ENCODE data around the gene OR2S2. TPM values are rescaled to one million over a fixed set of nuclear protein-coding genes. Genes with fewer than 3 reads are reported as not detected.
"Not testable (repeated sequence)": the region's sequence is repeated elsewhere in the genome, so short reads cannot be mapped to it uniquely, and the experiment has no call there.

Gene OR2S2
- total RNA-seq, 1 experiment from 2014 or later, result not detected

DNA sequence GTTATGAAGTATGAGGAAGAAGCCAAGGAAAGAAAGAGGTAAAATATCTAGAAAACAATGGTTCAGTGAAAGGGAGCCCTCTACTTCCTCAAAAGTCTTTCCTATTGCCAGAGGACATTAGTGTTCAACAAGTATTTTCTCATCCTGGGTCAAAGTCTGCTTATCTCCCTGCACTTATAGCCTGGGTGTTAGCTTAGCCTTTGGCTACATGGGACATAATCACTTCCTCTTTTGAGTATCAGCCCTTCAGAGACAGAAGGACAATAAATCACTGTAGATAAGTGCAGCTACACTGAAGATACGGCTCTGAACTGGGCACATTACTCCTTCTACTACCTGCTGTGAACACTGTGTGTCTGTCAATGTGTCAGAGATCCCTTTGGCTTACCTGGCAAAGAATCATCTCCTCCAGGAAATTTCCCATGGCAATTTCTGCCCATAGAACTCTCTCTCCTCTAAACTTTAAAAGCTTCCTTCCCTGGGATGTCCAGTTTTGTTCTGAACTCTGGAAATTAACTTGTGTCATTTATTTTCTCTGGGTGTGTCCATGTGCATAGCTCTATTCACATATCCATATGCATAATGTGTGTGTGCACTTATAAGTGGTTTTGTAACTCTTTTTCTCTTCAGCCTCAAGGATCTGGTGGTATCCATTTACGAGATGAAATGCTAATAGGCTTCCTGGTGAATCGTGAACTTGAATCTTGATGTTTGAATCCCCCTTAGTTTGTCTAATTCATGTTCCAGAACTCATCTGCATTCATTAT, 48.8 kb upstream of the OR2S2 start:
- no peaks in the 10 kb centered on the region for H3K9me3 ChIP-seq (ENCODE audit: low read length)
- no peaks in the 10 kb centered on the region for H3F3A ChIP-seq (ENCODE audit: low read length, unreplicated experiment)
- DNase-seq (no peak), ATAC-seq (no peak)
- no peaks in the 10 kb centered on the region for H3K9me2 ChIP-seq (replicated peaks; ENCODE audit: low read length)
- H4K20me1 ChIP-seq (ENCODE audit: low read length), result no peaks in the 10 kb centered on the region
- peaks cover 2% of the 10 kb centered on the region; the same call in 1 of the 2 replicates for H3K36me3 ChIP-seq (ENCODE audit: low read depth, low read length)
- no peaks in the 10 kb centered on the region for H3K4me1 ChIP-seq (ENCODE audit: insufficient read depth, low read length)
- ChIA-PET POLR2A (ENCODE audit: unreplicated experiment) (interaction anchor here (0.7 kb wide), 2 partner anchors 23 to 1940 kb away, joined by 3 to 4 read pairs; no protein-coding TSS in a partner anchor), CTCF (interaction anchor here (1.1 kb wide), 1 partner anchor 101 kb away, joined by 3 read pairs; no protein-coding TSS in a partner anchor)
- H2AFZ ChIP-seq (ENCODE audit: low read length), result no peak overlapping the region
- no peaks in the 10 kb centered on the region for H3K27me3 ChIP-seq (ENCODE audit: low read length)
- no TSS peak for BruUV-seq (replicated peaks)
- no peak overlapping the region for H3K27ac ChIP-seq (ENCODE audit: low read length)
- H3K9ac ChIP-seq (ENCODE audit: low read length), result no peak overlapping the region
- no peaks in the 10 kb centered on the region for H3K79me2 ChIP-seq (ENCODE audit: low read length)
- no peak overlapping the region for H3K4me2 ChIP-seq (ENCODE audit: low read length)
- H3K4me3 ChIP-seq (ENCODE audit: low read length), result no peak overlapping the region
- no peak for TF ChIP-seq EZH2phosphoT487 (IDR thresholded peaks at IDR 0.05; ENCODE audit: borderline replicate concordance, low read length)
- intact Hi-C loops (cut with micrococcal nuclease), result loop anchor here (5.0 kb wide), 1 partner anchor 106 kb away; no protein-coding TSS in a partner anchor

DNA sequence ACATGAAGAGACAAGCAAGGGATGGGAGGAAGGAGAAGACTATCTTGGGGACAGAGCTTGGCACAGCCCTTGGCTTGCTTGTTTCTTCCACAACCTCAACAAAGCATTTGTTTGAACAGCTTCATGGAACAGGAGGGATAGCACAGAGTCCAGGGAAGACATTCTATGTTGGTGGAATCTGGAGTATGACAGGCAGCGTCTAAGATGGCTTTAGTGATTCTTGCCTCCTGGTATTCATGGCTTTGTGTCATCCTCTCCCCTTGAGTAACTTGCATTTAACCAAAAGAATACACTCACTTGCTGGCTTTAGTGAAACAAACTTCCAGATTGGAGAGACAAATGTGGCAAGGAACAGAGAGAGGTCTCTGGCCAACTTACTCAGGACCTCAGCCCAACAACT, 47.9 kb upstream of the OR2S2 start:
- ATAC-seq, result no peak
- no peak overlapping the region for H3K4me2 ChIP-seq (ENCODE audit: low read length)
- TF ChIP-seq EZH2 (IDR thresholded peaks at IDR 0.05; ENCODE audit: low read length, unreplicated experiment) (no peak), EZH2phosphoT487 (IDR thresholded peaks at IDR 0.05; ENCODE audit: borderline replicate concordance, low read length) (no peak)
- TF ChIP-seq, protein P1, sequence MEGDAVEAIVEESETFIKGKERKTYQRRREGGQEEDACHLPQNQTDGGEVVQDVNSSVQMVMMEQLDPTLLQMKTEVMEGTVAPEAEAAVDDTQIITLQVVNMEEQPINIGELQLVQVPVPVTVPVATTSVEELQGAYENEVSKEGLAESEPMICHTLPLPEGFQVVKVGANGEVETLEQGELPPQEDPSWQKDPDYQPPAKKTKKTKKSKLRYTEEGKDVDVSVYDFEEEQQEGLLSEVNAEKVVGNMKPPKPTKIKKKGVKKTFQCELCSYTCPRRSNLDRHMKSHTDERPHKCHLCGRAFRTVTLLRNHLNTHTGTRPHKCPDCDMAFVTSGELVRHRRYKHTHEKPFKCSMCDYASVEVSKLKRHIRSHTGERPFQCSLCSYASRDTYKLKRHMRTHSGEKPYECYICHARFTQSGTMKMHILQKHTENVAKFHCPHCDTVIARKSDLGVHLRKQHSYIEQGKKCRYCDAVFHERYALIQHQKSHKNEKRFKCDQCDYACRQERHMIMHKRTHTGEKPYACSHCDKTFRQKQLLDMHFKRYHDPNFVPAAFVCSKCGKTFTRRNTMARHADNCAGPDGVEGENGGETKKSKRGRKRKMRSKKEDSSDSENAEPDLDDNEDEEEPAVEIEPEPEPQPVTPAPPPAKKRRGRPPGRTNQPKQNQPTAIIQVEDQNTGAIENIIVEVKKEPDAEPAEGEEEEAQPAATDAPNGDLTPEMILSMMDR (conservative IDR thresholded peaks at IDR 0.05; ENCODE audit: low read depth, low read length), result no peak
- ChIA-PET POLR2A (ENCODE audit: unreplicated experiment) (no interaction called here), CTCF (no interaction called here)
- no peaks in the 10 kb centered on the region for H3K27me3 ChIP-seq (ENCODE audit: low read length)
- H2AFZ ChIP-seq (ENCODE audit: low read length), result no peak overlapping the region
- H3K9me3 ChIP-seq (ENCODE audit: low read length), result no peaks in the 10 kb centered on the region
- no peaks in the 10 kb centered on the region for H3F3A ChIP-seq (ENCODE audit: low read length, unreplicated experiment)
- intact Hi-C loops (cut with micrococcal nuclease), result loop anchor here (5.0 kb wide), 1 partner anchor 106 kb away; no protein-coding TSS in a partner anchor
- H3K27ac ChIP-seq (ENCODE audit: low read length), result no peak overlapping the region
- peaks cover 2% of the 10 kb centered on the region; the same call in 1 of the 2 replicates for H3K36me3 ChIP-seq (ENCODE audit: low read depth, low read length)
- DNase-seq, result no peak
- H3K9me2 ChIP-seq (replicated peaks; ENCODE audit: low read length), result no peaks in the 10 kb centered on the region
- no peaks in the 10 kb centered on the region for H3K79me2 ChIP-seq (ENCODE audit: low read length)
- no peak overlapping the region for H3K9ac ChIP-seq (ENCODE audit: low read length)
- H3K4me3 ChIP-seq (ENCODE audit: low read length), result no peak overlapping the region
- no TSS peak for BruUV-seq (replicated peaks)
- no peaks in the 10 kb centered on the region for H3K4me1 ChIP-seq (ENCODE audit: insufficient read depth, low read length)
- H4K20me1 ChIP-seq (ENCODE audit: low read length), result no peaks in the 10 kb centered on the region

DNA sequence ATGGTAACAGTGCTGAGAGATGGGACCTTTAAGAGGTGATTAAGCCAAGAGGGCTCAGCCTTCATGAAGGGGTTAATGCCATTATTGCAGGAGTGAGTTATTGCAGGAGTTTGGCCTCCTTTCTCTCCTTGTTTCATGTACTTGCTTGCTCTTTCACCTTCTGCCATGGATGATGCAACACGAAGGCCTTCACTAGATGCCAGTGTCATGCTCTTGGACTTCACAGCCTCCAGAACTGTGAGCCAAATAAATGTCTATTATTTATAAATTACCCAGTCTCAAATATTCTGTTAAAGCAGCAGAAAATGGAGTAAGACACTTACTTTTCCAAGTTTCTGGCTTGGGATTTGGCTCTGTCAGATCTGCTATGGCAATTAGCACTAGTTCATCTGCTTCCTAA, 40.4 kb upstream of the OR2S2 start:
- Histone ChIP-seq H3K9me3 (ENCODE audit: low read length) (no peaks in the 10 kb centered on the region), H3K9ac (ENCODE audit: low read length) (no peak overlapping the region), H3K4me2 (ENCODE audit: low read length) (no peak overlapping the region), H3K4me3 (ENCODE audit: low read length) (no peak overlapping the region), H3K27me3 (ENCODE audit: low read length) (no peaks in the 10 kb centered on the region), H3K4me1 (ENCODE audit: insufficient read depth, low read length) (no peaks in the 10 kb centered on the region), H3K9me2 (replicated peaks; ENCODE audit: low read length) (no peaks in the 10 kb centered on the region), H3K79me2 (ENCODE audit: low read length) (no peaks in the 10 kb centered on the region), H3F3A (ENCODE audit: low read length, unreplicated experiment) (no peaks in the 10 kb centered on the region), H3K27ac (ENCODE audit: low read length) (no peak overlapping the region), H3K36me3 (ENCODE audit: low read depth, low read length) (no peaks in the 10 kb centered on the region), H4K20me1 (ENCODE audit: low read length) (no peaks in the 10 kb centered on the region), H2AFZ (ENCODE audit: low read length) (no peak overlapping the region)
- DNase-seq (no peak), ATAC-seq (no peak)
- ChIA-PET CTCF (no interaction called here), POLR2A (ENCODE audit: unreplicated experiment) (no interaction called here)
- intact Hi-C loops (cut with micrococcal nuclease), result no loop called here
- TF ChIP-seq EZH2phosphoT487 (IDR thresholded peaks at IDR 0.05; ENCODE audit: borderline replicate concordance, low read length) (no peak), EZH2 (IDR thresholded peaks at IDR 0.05; ENCODE audit: low read length, unreplicated experiment) (no peak)
- TF ChIP-seq, protein P1 (conservative IDR thresholded peaks at IDR 0.05; ENCODE audit: low read depth, low read length), result no peak
- no TSS peak for BruUV-seq (replicated peaks)

DNA sequence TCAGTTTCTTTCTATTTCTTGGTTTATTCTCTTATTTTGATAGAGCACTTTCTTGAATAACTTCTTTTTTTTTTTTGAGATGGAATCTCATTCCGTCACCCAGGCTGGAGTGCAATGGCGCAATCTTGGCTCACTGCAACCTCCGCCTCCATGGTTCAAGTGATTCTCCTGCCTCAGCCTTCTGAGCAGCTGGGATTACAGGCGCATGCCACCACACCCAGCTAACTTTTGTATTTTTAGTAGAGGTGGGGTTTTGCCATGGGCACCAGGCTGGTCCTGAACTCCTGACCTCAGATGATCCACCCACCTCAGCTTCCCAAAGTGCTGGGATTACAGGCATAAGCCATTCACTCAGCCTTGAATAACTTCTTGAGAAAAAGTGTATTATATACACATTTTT, 39.1 kb upstream of the OR2S2 start:
- ATAC-seq; BruUV-seq (replicated peaks): not testable (repeated sequence)

More for the DNA sequence above, 39.1 kb upstream of the OR2S2 start:
- H3K27me3 ChIP-seq (ENCODE audit: low read length); H3K36me3 ChIP-seq (ENCODE audit: low read depth, low read length); POLR2A ChIA-PET (ENCODE audit: unreplicated experiment); H3F3A ChIP-seq (ENCODE audit: low read length, unreplicated experiment); H2AFZ ChIP-seq (ENCODE audit: low read length); intact Hi-C loops (cut with micrococcal nuclease); DNase-seq; H3K79me2 ChIP-seq (ENCODE audit: low read length); H3K4me3 ChIP-seq (ENCODE audit: low read length); H3K9ac ChIP-seq (ENCODE audit: low read length); H3K9me3 ChIP-seq (ENCODE audit: low read length); CTCF ChIA-PET; H3K27ac ChIP-seq (ENCODE audit: low read length); H3K9me2 ChIP-seq (replicated peaks; ENCODE audit: low read length); H3K4me1 ChIP-seq (ENCODE audit: insufficient read depth, low read length); H4K20me1 ChIP-seq (ENCODE audit: low read length); H3K4me2 ChIP-seq (ENCODE audit: low read length): not testable (repeated sequence)
